ENCODE data around the gene IL15.

- TF ChIP-seq YY1 (IDR thresholded peaks at IDR 0.05; ENCODE audit: low read depth, low read length) (no peak), SP1 (IDR thresholded peaks at IDR 0.05; ENCODE audit: low read depth, low read length) (no peak), KDM5A (IDR thresholded peaks at IDR 0.05; ENCODE audit: low read length) (no peak), CTCF (IDR thresholded peaks at IDR 0.05; ENCODE audit: control extremely low read depth in 1 of 3, insufficient read depth in 1 of 3, low read depth in 1 of 3, low read length in 3 of 3) (no peak), POLR2A (IDR thresholded peaks at IDR 0.05; ENCODE audit: control extremely low read depth in 1 of 2, low read depth in 2 of 2, low read length in 2 of 2) (no peak), MAFK (IDR thresholded peaks at IDR 0.05; ENCODE audit: low read depth, low read length) (no peak), ZNF274 (IDR thresholded peaks at IDR 0.05; ENCODE audit: borderline replicate concordance, extremely low read depth, low read length) (no peak), CHD2 (IDR thresholded peaks at IDR 0.05; ENCODE audit: low read length) (no peak), KDM4A (IDR thresholded peaks at IDR 0.05; ENCODE audit: low read depth, low read length, severe bottlenecking) (no peak)
Measured at GRCh38 chr4:141638230-141638629, 1.8 kb downstream of the IL15 start.

All from H1 (cell line).